SH-SY5Y (cell line): ENCODE results near the gene GRM8.

Source experiments
- GATA2 ChIP-seq: IDR thresholded peaks from 2 replicates; pipeline ENCODE4 v1.6.1; 2011; ENCODE audit warnings: mild to moderate bottlenecking, low read depth, low read length
- GATA3 ChIP-seq: IDR thresholded peaks from 2 replicates; pipeline ENCODE4 v1.6.1; 2011; ENCODE audit warnings: low read depth, mild to moderate bottlenecking, low read length, moderate library complexity

DNA sequence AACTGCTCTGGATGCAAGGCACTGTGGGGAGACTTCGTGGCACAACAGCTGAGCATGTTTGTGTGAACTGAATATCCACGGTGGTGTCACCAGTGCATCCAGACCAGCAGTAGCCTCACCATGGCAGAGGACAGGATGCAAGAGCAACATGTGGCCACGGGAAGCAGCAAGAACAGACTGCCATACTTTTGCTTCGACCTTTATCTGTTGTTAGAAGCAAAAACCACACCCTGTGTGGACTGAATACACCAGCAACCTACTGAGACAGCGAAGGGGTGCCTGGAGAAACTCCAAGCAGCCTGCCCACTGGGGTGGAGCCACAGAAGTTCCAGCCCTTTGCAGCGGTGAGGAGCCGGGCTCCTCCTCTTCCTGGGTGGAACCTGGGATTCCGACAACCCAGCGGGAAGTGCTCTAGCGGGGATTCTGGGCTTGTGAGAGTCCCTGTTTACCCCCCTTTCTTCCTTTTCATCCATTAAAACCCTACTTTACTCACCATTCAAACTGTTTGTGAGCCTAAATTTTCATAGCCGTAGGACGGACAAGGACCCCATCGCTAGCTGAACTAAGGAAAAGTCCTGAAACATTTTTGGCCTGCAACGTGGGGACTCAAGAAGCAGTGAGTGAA lies 584.9 kb downstream of the GRM8 start:
- no peak for TF ChIP-seq GATA2
- no peak for TF ChIP-seq GATA3
